Keratinocyte (primary cell): ENCODE data around the gene MMD.

Source experiments
- EZH2 ChIP-seq: IDR thresholded peaks from one replicate; pipeline ENCODE4 v1.6.1; 2012; ENCODE audit warnings: inconsistent platforms, mild to moderate bottlenecking, low read length, moderate library complexity
- TF ChIP-seq, protein P1 (sequence below), 3 experiments: IDR thresholded peaks in 1 of 3; conservative IDR thresholded peaks in 1 of 3; optimal IDR thresholded peaks in 1 of 3; 2 replicates in 2 of 3; 3 replicates in 1 of 3; pipeline versions ENCODE3 to v1.5.1; 2011; ENCODE audit warnings: low read length in 3 of 3, mild to moderate bottlenecking in 3 of 3, moderate library complexity in 2 of 3, control low read depth in 1 of 3, inconsistent platforms in 1 of 3; ENCODE audit not compliant: insufficient read depth in 2 of 3; ENCODE audit errors: extremely low read depth in 1 of 3

- TF ChIP-seq, protein P1, sequence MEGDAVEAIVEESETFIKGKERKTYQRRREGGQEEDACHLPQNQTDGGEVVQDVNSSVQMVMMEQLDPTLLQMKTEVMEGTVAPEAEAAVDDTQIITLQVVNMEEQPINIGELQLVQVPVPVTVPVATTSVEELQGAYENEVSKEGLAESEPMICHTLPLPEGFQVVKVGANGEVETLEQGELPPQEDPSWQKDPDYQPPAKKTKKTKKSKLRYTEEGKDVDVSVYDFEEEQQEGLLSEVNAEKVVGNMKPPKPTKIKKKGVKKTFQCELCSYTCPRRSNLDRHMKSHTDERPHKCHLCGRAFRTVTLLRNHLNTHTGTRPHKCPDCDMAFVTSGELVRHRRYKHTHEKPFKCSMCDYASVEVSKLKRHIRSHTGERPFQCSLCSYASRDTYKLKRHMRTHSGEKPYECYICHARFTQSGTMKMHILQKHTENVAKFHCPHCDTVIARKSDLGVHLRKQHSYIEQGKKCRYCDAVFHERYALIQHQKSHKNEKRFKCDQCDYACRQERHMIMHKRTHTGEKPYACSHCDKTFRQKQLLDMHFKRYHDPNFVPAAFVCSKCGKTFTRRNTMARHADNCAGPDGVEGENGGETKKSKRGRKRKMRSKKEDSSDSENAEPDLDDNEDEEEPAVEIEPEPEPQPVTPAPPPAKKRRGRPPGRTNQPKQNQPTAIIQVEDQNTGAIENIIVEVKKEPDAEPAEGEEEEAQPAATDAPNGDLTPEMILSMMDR (optimal IDR thresholded peaks at IDR 0.05 in 1 of 3, IDR thresholded peaks at IDR 0.05 in 1 of 3, conservative IDR thresholded peaks at IDR 0.05 in 1 of 3; ENCODE audit: extremely low read depth in 1 of 3, insufficient read depth in 2 of 3, low read length in 3 of 3), result no peak
- no peak for TF ChIP-seq EZH2
These were observed 78.6 kb downstream of the MMD start for GRCh38 chr17:55342800-55343585.
